Measurements from ENCODE around the gene CCR5AS.

Gene CCR5AS

GRCh38 chr3:46422617-46423016 lies 15.8 kb upstream of the CCR5AS start:
- Mint-ChIP-seq H3K4me3 (ENCODE audit: low read depth) (no peak overlapping the region), H3K27me3 (no peaks in the 10 kb centered on the region), H3K36me3 (ENCODE audit: insufficient read depth) (no peaks in the 10 kb centered on the region), H3K27ac (no peak overlapping the region), H3K9me3 (ENCODE audit: low read depth) (no peaks in the 10 kb centered on the region), H3K4me1 (ENCODE audit: low read depth) (peaks cover 5% of the 10 kb centered on the region)
- DNase-seq (ENCODE audit: low spot score, unreplicated experiment) = no peak
- TF ChIP-seq CTCF (IDR thresholded peaks at IDR 0.05; ENCODE audit: unreplicated experiment) = no peak

- H3K27me3 Mint-ChIP-seq = no peaks in the 10 kb centered on the region
- H3K36me3 Mint-ChIP-seq (ENCODE audit: insufficient read depth) = no peaks in the 10 kb centered on the region
- no peak for DNase-seq (ENCODE audit: low spot score, unreplicated experiment)
- no peak overlapping the region for H3K4me3 Mint-ChIP-seq (ENCODE audit: low read depth)
- H3K4me1 Mint-ChIP-seq (ENCODE audit: low read depth) = peaks cover 2% of the 10 kb centered on the region
- TF ChIP-seq CTCF (IDR thresholded peaks at IDR 0.05; ENCODE audit: unreplicated experiment) = no peak
- H3K27ac Mint-ChIP-seq = no peak overlapping the region
- no peaks in the 10 kb centered on the region for H3K9me3 Mint-ChIP-seq (ENCODE audit: low read depth)
Observed at GRCh38 chr3:46420931-46421330, 14.1 kb upstream of the CCR5AS start.

GRCh38 chr3:46419816-46420215 lies 12.9 kb upstream of the CCR5AS start:
- DNase-seq (ENCODE audit: low spot score, unreplicated experiment) = no peak
- TF ChIP-seq CTCF (IDR thresholded peaks at IDR 0.05; ENCODE audit: unreplicated experiment) = no peak
- Mint-ChIP-seq H3K4me1 (ENCODE audit: low read depth) (peaks cover 4% of the 10 kb centered on the region), H3K27me3 (no peaks in the 10 kb centered on the region), H3K9me3 (ENCODE audit: low read depth) (no peaks in the 10 kb centered on the region), H3K36me3 (ENCODE audit: insufficient read depth) (no peaks in the 10 kb centered on the region), H3K27ac (no peak overlapping the region), H3K4me3 (ENCODE audit: low read depth) (no peak overlapping the region)

GRCh38 chr3:46417841-46418611 lies 11.2 kb upstream of the CCR5AS start:
- Mint-ChIP-seq H3K9me3 (ENCODE audit: low read depth) (no peaks in the 10 kb centered on the region), H3K36me3 (ENCODE audit: insufficient read depth) (no peaks in the 10 kb centered on the region), H3K4me1 (ENCODE audit: low read depth) (peaks cover 4% of the 10 kb centered on the region), H3K27ac (no peak overlapping the region), H3K27me3 (no peaks in the 10 kb centered on the region), H3K4me3 (ENCODE audit: low read depth) (no peak overlapping the region)
- no peak for TF ChIP-seq CTCF (IDR thresholded peaks at IDR 0.05; ENCODE audit: unreplicated experiment)
- DNase-seq (ENCODE audit: low spot score, unreplicated experiment) = no peak

GRCh38 chr3:46416811-46417510 lies 10.1 kb upstream of the CCR5AS start:
- Mint-ChIP-seq H3K27ac (no peak overlapping the region), H3K36me3 (ENCODE audit: insufficient read depth) (no peaks in the 10 kb centered on the region), H3K4me1 (ENCODE audit: low read depth) (peaks cover 4% of the 10 kb centered on the region)

More at GRCh38 chr3:46416811-46417510, 10.1 kb upstream of the CCR5AS start:
- DNase-seq (ENCODE audit: low spot score, unreplicated experiment) = no peak
- no peak overlapping the region for H3K4me3 Mint-ChIP-seq (ENCODE audit: low read depth)
- H3K27me3 Mint-ChIP-seq = no peaks in the 10 kb centered on the region
- H3K9me3 Mint-ChIP-seq (ENCODE audit: low read depth) = no peaks in the 10 kb centered on the region
- no peak for TF ChIP-seq CTCF (IDR thresholded peaks at IDR 0.05; ENCODE audit: unreplicated experiment)

All from progenitor cell of endocrine pancreas (in vitro differentiated cells).